Naive thymus-derived CD4-positive, alpha-beta T cell (primary cell): Measurements from ENCODE around the gene SPACA9. TPM values are rescaled to one million over a fixed set of nuclear protein-coding genes. Genes with fewer than 3 reads are reported as not detected.
A peak's percentile ranks its signal among the peaks of the same experiment; 100 is the strongest.

Experiments
- ATAC-seq: fragments of 150-1000 bp; cut with Tn5 transposase; 2 replicates; pipeline ENCODE4 v1.10.0; 2021; ENCODE audit warnings: mild to moderate bottlenecking, moderate library complexity
- CTCF ChIA-PET: fragments of 350-600 bp; sonication (Branson Sonifier 250); formaldehyde crosslinking; loops from one replicate; lab custom pipeline; 2021; ENCODE audit warnings: antibody characterized with exemption; lab: Charles Lee
- POLR2A ChIA-PET: fragments of 350-600 bp; sonication (Branson Sonifier 250); formaldehyde crosslinking; loops from one replicate; lab custom pipeline; 2021; ENCODE audit warnings: antibody characterized with exemption, inconsistent platforms; lab: Charles Lee
- DNase-seq, 9 donors: peaks; one replicate each; pipeline versions ENCODE4 v3.0.0 to v3.0.0-alpha.2; 2020 to 2022; ENCODE audit warnings: mixed read lengths in 1 of 9
- H3K27ac ChIP-seq: one replicate; pipeline ENCODE4 v1.7.0; 2013; ENCODE audit warnings: mild to moderate bottlenecking, low read depth, low read length, moderate library complexity
- H3K27me3 ChIP-seq, 2 donors: one replicate each; pipeline ENCODE4 v1.7.0; 2013; ENCODE audit warnings: low read length in 2 of 2, mild to moderate bottlenecking in 2 of 2, moderate library complexity in 2 of 2; ENCODE audit not compliant: control insufficient read depth in 2 of 2, insufficient read depth in 2 of 2
- H3K36me3 ChIP-seq, 3 experiments: 1 replicate in 2 of 3; 2 replicates in 1 of 3; pipeline ENCODE4 v1.7.0; 2013; ENCODE audit warnings: low read length in 3 of 3, mild to moderate bottlenecking in 3 of 3, moderate library complexity in 1 of 3; ENCODE audit not compliant: insufficient read depth in 3 of 3, control insufficient read depth in 2 of 3
- H3K4me1 ChIP-seq, 2 donors: one replicate each; pipeline ENCODE4 v1.7.0; 2013; ENCODE audit warnings: low read length in 2 of 2, mild to moderate bottlenecking in 2 of 2, moderate library complexity in 1 of 2; ENCODE audit not compliant: control insufficient read depth in 2 of 2, insufficient read depth in 2 of 2
- H3K4me3 ChIP-seq: 2 replicates; pipeline ENCODE4 v1.7.0; 2013; ENCODE audit warnings: mild to moderate bottlenecking, low read length
- H3K9me3 ChIP-seq, 3 experiments: 1 replicate in 2 of 3; 2 replicates in 1 of 3; pipeline ENCODE4 v1.7.0; 2013; ENCODE audit warnings: low read length in 3 of 3; ENCODE audit not compliant: control insufficient read depth in 2 of 3
- H3K27ac Mint-ChIP-seq, 9 donors: one replicate each; pipeline ENCODE4 v1.8.0; 2020 to 2022; ENCODE audit warnings: mixed read lengths in 9 of 9, mild to moderate bottlenecking in 8 of 9, moderate library complexity in 5 of 9, inconsistent platforms in 2 of 9
- H3K27me3 Mint-ChIP-seq, 5 donors: one replicate each; pipeline ENCODE4 v1.8.0; 2021 to 2022; ENCODE audit warnings: mixed read lengths in 5 of 5, mild to moderate bottlenecking in 1 of 5
- H3K36me3 Mint-ChIP-seq, 5 donors: one replicate each; pipeline ENCODE4 v1.8.0; 2020 to 2022; ENCODE audit warnings: mixed read lengths in 5 of 5, mild to moderate bottlenecking in 3 of 5, inconsistent platforms in 1 of 5
- H3K4me1 Mint-ChIP-seq, 7 donors: one replicate each; pipeline ENCODE4 v1.8.0; 2020 to 2022; ENCODE audit warnings: mixed read lengths in 7 of 7, mild to moderate bottlenecking in 3 of 7, inconsistent platforms in 1 of 7
- H3K4me3 Mint-ChIP-seq, 10 donors: one replicate each; pipeline ENCODE4 v1.8.0; 2020 to 2022; ENCODE audit warnings: mild to moderate bottlenecking in 10 of 10, mixed read lengths in 10 of 10, moderate library complexity in 6 of 10, inconsistent platforms in 2 of 10
- H3K9me3 Mint-ChIP-seq, 11 donors: one replicate each; pipeline ENCODE4 v1.8.0; 2020 to 2022; ENCODE audit warnings: mixed read lengths in 11 of 11, mild to moderate bottlenecking in 4 of 11, inconsistent platforms in 1 of 11, moderate library complexity in 1 of 11
- intact Hi-C, 2 donors: fragments of 100-400 bp; cut with micrococcal nuclease; formaldehyde crosslinking; loops; one replicate each; pipeline ENCODE4 v1.15.1; 2023
- polyA plus RNA-seq, 2 donors: library from polyadenylated mRNA; unstranded; fragments of 300-500 nt; fragmentation: Illumina TruSeq; gene quantifications; one replicate each; pipeline ENCODE4 v1.2.3, GENCODE V29; 2021
- total RNA-seq, 6 experiments: library from RNA in 5 of 6; stranded (reverse) in 5 of 6; gene quantifications; 1 replicate in 5 of 6; 2 replicates in 1 of 6; pipeline ENCODE4 v1.2.3 and lab custom pipeline; 2021 to 2026

The SPACA9 gene
- total and polyA plus RNA-seq, 7 experiments from 2014 or later = 0.61 to 3.1 (median 2.2) TPM

DNA sequence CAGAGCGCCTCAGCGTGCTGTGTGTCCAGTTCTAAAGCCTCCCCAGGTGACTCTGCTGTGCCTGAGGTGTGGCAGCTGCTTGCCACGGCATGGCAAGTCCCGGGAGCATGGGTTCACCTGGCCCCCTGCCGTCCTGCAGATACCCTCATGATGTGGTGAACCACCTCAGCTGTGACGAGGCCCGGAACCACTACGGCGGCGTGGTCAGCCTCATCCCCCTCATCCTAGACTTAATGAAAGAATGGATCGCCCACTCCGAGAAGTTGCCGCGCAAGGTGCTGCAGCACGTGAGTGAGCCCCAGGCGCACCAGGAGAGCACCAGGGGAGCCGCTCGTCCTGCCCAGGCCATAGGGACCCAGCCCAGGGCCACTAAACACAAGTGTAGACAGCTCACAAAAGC lies 9.5 kb downstream of the SPACA9 start:
- H3K4me1 Mint-ChIP-seq = peaks cover 0 to 5% (median 2%) of the 10 kb centered on the region in 7 donors
- DNase-seq (no peak), ATAC-seq (no peak)
- H3K4me3 Mint-ChIP-seq = no peak overlapping the region
- Histone ChIP-seq H3K9me3 (no peaks in the 10 kb centered on the region), H3K4me3 (no peak overlapping the region), H3K36me3 (peaks cover 0 to 3% (median 0%) of the 10 kb centered on the region in 3 experiments), H3K27ac (no peak overlapping the region), H3K27me3 (no peaks in the 10 kb centered on the region), H3K4me1 (no peaks in the 10 kb centered on the region)
- no peak overlapping the region for H3K27ac Mint-ChIP-seq
- ChIA-PET POLR2A (no interaction called here), CTCF (no interaction called here)
- peaks cover 0 to 4% (median 0%) of the 10 kb centered on the region in 5 donors for H3K36me3 Mint-ChIP-seq
- intact Hi-C loops = no loop called here
- no peaks in the 10 kb centered on the region for H3K9me3 Mint-ChIP-seq
- no peaks in the 10 kb centered on the region for H3K27me3 Mint-ChIP-seq

DNA sequence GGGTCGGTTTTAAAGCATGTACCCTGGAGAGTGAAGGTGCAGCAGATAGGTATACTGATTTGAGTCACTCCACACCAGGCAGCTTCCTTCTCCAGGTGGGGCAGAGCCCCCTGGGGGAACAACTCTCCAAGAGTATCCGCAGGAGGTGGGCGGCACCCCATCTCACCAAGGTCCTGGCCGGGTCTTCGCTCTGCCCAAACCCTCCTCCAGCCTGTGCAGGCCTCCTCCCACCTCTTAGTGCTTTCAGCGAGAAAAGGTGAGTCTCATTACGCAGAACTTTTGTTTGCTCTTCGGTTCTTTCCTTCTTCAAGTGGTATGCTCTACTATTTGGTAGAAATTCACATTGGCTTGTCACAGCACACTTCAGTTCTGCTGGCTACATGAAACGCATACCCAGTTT lies 13.7 kb downstream of the SPACA9 start:
- no peaks in the 10 kb centered on the region for H3K9me3 Mint-ChIP-seq
- Histone ChIP-seq H3K36me3 (peaks cover 5 to 34% (median 10%) of the 10 kb centered on the region in 3 experiments), H3K27me3 (no peaks in the 10 kb centered on the region), H3K27ac (no peak overlapping the region), H3K4me3 (no peak overlapping the region), H3K4me1 (no peaks in the 10 kb centered on the region), H3K9me3 (no peaks in the 10 kb centered on the region)
- DNase-seq = no peak
- CTCF ChIA-PET = no interaction called here
- H3K27me3 Mint-ChIP-seq = no peaks in the 10 kb centered on the region
- no peak for ATAC-seq
- H3K4me3 Mint-ChIP-seq = no peak overlapping the region
- H3K36me3 Mint-ChIP-seq = peaks cover 10 to 20% (median 16%) of the 10 kb centered on the region in 5 donors
- intact Hi-C loops = no loop called here
- H3K4me1 Mint-ChIP-seq = peaks cover 0 to 5% (median 3%) of the 10 kb centered on the region in 7 donors
- POLR2A ChIA-PET = no interaction called here
- H3K27ac Mint-ChIP-seq = peak overlapping the region in 3 of 9 donors; percentile 3 to 39 (median 12)

DNA sequence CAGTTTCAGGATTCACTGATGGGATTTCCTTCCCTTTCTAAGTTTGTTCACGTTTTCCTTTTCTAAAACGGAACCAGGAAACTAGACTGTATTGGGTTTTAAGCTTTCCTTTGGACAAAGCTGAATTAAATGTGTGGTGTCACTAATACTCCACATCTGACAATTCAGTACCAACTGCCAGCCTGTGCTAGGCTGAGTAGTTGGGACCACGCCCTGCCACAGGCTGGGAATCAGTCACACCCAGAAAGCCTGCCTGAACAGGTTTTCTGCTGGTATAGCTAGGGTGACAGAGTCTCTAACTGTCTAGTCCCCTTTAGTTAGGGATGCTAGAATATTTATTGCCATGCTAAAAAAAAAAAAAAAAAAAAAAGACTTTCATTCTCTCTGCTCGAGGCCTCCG lies 15.6 kb downstream of the SPACA9 start:
- Histone ChIP-seq H3K27me3 (no peaks in the 10 kb centered on the region), H3K9me3 (no peaks in the 10 kb centered on the region), H3K4me3 (no peak overlapping the region), H3K4me1 (no peaks in the 10 kb centered on the region), H3K27ac (no peak overlapping the region), H3K36me3 (peaks cover 5 to 53% (median 14%) of the 10 kb centered on the region in 3 experiments)
- Mint-ChIP-seq H3K27ac (no peak overlapping the region), H3K9me3 (no peaks in the 10 kb centered on the region), H3K27me3 (no peaks in the 10 kb centered on the region), H3K4me3 (no peak overlapping the region), H3K36me3 (peaks cover 10 to 36% (median 25%) of the 10 kb centered on the region in 5 donors), H3K4me1 (peaks cover 0 to 3% (median 0%) of the 10 kb centered on the region in 7 donors)
- ChIA-PET CTCF (interaction anchor here (0.5 kb wide), 1 partner anchor 78 kb away, joined by 3 read pairs; no protein-coding TSS in a partner anchor), POLR2A (interaction anchor here (0.6 kb wide), 1 partner anchor 879 kb away, joined by 3 read pairs; no protein-coding TSS in a partner anchor)
- ATAC-seq (no peak), DNase-seq (no peak)
- intact Hi-C loops = no loop called here

DNA sequence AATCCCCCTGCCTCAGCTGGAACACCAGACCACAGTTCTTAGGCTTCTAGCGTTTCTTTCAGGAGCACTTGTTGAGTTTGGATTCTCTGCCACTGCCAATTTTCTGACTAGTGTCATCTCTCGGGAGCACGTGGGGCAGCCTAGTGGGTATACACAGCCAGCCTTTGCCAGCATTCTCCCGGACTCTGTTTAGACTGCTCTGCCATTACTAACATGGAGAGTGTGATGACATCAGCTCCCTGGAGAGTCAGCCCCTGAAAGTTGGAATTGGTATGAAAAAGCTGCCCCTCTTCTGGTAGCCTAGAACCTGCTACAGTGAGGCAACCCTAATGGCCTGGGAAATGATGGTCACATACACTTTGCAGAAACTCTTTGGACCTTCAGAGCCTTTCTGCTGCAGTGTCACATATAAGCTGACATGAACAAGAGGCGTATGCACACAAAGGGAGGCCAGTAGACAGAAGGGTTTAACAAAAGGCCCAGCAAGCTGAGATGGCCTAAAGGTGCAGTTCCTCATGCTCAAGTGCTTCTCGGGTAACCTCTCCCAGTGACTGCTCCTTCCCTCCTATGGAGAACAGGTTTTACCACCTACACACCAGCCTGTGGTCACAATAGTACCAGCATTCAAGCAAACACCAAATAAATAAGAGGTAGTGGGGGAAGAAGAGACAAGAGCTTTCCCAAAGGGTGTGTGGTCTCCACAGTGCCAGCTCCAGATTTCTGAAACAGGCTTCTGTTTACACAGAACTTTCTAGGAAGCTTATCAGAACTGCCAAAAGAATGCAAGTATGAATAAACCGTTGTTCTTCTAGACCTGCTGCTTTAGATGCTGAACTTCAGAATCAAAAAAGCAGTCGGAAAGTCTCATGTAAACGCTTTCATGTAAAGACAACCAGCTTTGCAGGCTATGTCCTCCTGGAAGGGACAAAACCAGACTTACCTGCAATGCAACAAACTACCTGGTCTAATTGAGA lies 16.5 kb downstream of the SPACA9 start:
- Mint-ChIP-seq H3K27ac (no peak overlapping the region), H3K4me1 (peaks cover 0 to 3% (median 0%) of the 10 kb centered on the region in 7 donors), H3K27me3 (no peaks in the 10 kb centered on the region), H3K4me3 (no peak overlapping the region), H3K36me3 (peaks cover 10 to 38% (median 25%) of the 10 kb centered on the region in 5 donors), H3K9me3 (no peaks in the 10 kb centered on the region)
- ATAC-seq (no peak), DNase-seq (no peak)
- H3K27ac ChIP-seq = no peak overlapping the region
- no peak overlapping the region for H3K4me3 ChIP-seq
- H3K27me3 ChIP-seq = no peaks in the 10 kb centered on the region
- CTCF ChIA-PET = no interaction called here
- peaks cover 6 to 61% (median 21%) of the 10 kb centered on the region in 3 experiments for H3K36me3 ChIP-seq
- no peaks in the 10 kb centered on the region for H3K9me3 ChIP-seq
- intact Hi-C loops = no loop called here
- no peaks in the 10 kb centered on the region for H3K4me1 ChIP-seq
- POLR2A ChIA-PET = no interaction called here

DNA sequence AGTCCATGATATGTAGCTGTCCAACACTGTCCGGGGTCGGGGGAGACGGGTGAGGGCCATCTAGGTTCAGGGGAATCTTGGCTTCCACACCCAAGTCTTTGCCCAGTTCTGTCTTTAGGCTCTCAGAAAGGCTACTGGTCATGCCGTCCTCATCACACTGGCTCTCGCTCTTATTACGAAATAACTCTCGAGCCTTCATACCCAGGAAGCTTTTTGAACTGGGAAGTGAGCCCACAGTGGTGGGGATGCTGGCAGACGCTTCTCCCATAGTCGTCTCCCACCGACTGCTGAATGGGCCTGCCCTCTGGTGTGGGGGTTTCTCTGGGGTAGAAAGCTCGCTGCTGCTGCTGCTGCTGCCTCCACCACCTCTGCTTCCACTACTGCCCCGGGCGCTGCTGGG lies 17.6 kb downstream of the SPACA9 start:
- CTCF ChIA-PET = interaction anchor here (1.1 kb wide), 1 partner anchor 21 kb away, joined by 3 read pairs; no protein-coding TSS in a partner anchor

DNA sequence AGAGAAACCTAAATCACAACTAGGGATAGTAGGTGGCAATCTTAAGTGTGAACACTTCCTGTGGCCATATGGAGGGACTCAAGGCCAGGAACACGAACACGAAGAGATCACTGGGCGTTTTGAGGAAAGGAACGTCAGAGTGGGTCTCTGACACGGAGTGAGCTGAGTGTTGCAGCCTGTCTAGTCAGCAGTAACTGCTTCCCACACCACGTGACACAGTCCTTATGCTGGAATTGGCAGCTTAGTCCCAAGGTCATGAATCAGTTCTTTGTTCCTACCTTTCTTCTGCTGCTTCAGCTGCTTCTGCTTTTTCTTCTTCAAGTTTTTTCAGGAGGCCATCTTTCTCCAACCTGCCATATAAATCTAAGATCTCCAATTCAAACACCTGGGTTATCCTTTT lies 18.2 kb downstream of the SPACA9 start:
- no peaks in the 10 kb centered on the region for H3K27me3 ChIP-seq
- Mint-ChIP-seq H3K27ac (no peak overlapping the region), H3K4me3 (no peak overlapping the region), H3K27me3 (no peaks in the 10 kb centered on the region), H3K9me3 (no peaks in the 10 kb centered on the region), H3K36me3 (peaks cover 12 to 53% (median 25%) of the 10 kb centered on the region in 5 donors), H3K4me1 (peaks cover 0 to 8% (median 3%) of the 10 kb centered on the region in 7 donors)
- DNase-seq = no peak
- ChIA-PET CTCF (interaction anchor here (1.1 kb wide), 1 partner anchor 21 kb away, joined by 3 read pairs; no protein-coding TSS in a partner anchor), POLR2A (no interaction called here)
- no peak overlapping the region for H3K4me3 ChIP-seq
- H3K4me1 ChIP-seq = no peaks in the 10 kb centered on the region
- ATAC-seq = no peak
- intact Hi-C loops = no loop called here
- no peak overlapping the region for H3K27ac ChIP-seq
- H3K9me3 ChIP-seq = no peaks in the 10 kb centered on the region
- H3K36me3 ChIP-seq = peaks cover 12 to 76% (median 30%) of the 10 kb centered on the region in 3 experiments

More for the DNA sequence above, 17.6 kb downstream of the SPACA9 start:
- Histone ChIP-seq H3K4me1 (no peaks in the 10 kb centered on the region), H3K4me3 (no peak overlapping the region), H3K27me3 (no peaks in the 10 kb centered on the region), H3K36me3 (peaks cover 12 to 73% (median 25%) of the 10 kb centered on the region in 3 experiments), H3K27ac (no peak overlapping the region), H3K9me3 (no peaks in the 10 kb centered on the region)
- Mint-ChIP-seq H3K27me3 (no peaks in the 10 kb centered on the region), H3K36me3 (peaks cover 12 to 50% (median 25%) of the 10 kb centered on the region in 5 donors), H3K27ac (peak overlapping the region in 1 of 9 donors; percentile 25), H3K4me1 (peaks cover 0 to 3% (median 0%) of the 10 kb centered on the region in 7 donors), H3K4me3 (no peak overlapping the region), H3K9me3 (no peaks in the 10 kb centered on the region)
- DNase-seq = no peak
- intact Hi-C loops = no loop called here
- POLR2A ChIA-PET = no interaction called here
- ATAC-seq = no peak
